ENCODE results near the gene CGB2.

GRCh38 chr19:49056101-49056901, 24.6 kb downstream of the CGB2 start:
- TF ChIP-seq CCNT2 (IDR thresholded peaks at IDR 0.05; ENCODE audit: borderline replicate concordance, extremely low read depth, insufficient read length, low read depth, low read length): no peak
- TF ChIP-seq POLR2AphosphoS5 (IDR thresholded peaks at IDR 0.05; ENCODE audit: control insufficient read depth, insufficient read depth, low read depth, low read length): no peak
- TF ChIP-seq SUPT5H (IDR thresholded peaks at IDR 0.05): no peak
- no peak for TF ChIP-seq JUN (IDR thresholded peaks at IDR 0.05; ENCODE audit: borderline replicate concordance, low read depth, low read length)
- TF ChIP-seq JUN (CRISPR knock-in tag; IDR thresholded peaks at IDR 0.05; ENCODE audit: borderline replicate concordance): no peak
- TF ChIP-seq HCFC1 (IDR thresholded peaks at IDR 0.05; ENCODE audit: low read depth, low read length): 0 out of 2 replicates have a peak, but pooled peaks have one; percentile 20
- TF ChIP-seq ZNF696 (CRISPR knock-in tag; conservative IDR thresholded peaks at IDR 0.05): no peak
- no peak for TF ChIP-seq RREB1 (CRISPR knock-in tag; IDR thresholded peaks at IDR 0.05)
- peak in 2 of 3 experiments; percentile 18 to 34; a peak in 2 of 6 replicates for TF ChIP-seq CTCF (IDR thresholded peaks at IDR 0.05 in 2 of 3, conservative IDR thresholded peaks at IDR 0.05 in 1 of 3; ENCODE audit: insufficient read depth in 2 of 3, low read depth in 1 of 3, low read length in 3 of 3)

Data from K562 (cell line).